ENCODE data around the gene ACYP2.

DNA sequence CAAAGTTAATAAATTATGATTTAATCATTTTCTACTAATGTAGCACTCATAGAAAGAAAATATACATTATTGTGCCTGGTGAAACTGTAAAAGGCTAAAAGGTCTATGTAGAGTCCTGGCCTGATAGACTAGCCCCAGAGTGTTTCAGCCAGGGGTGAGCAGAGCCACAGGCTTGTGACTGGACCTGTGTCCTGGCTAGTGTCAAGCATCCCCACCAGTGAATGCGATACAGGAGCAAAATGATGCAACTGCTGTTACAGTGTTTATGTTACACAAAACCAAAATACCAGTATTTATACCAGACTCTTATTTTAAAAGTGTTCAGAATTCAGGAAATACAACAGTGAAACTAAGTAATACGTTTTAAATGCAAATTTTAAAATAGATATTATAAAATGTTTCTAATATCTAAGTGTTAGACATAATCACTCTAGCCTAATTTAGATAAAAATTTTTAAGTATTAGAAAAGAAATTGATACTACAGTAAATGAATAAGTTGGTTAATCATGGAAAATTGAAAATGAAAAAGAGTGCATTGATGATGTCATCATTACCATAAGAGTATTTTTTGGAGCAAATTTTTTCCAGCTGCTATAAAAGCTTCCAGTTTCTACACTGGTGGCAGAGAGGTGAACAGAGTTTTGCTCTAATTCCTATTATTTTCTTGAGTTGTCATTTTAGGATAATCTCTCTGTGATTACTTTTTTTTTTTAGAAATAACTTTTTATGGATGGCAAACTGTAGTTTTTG lies 146.8 kb downstream of the ACYP2 start:
- no peak for TF ChIP-seq POLR2AphosphoS5 (IDR thresholded peaks at IDR 0.05; ENCODE audit: borderline replicate concordance, low read depth, low read length)
- no peak for TF ChIP-seq EZH2 (IDR thresholded peaks at IDR 0.05)

All from SK-N-MC (cell line).